WTC11 (cell line): ENCODE results near the gene COL5A1.

Experiments used
- ELF4 ChIP-seq: sonication (generic); formaldehyde crosslinking; IDR thresholded peaks from 2 replicates; pipeline ENCODE4 v1.8.1; 2022; ENCODE audit warnings: low read depth, mild to moderate bottlenecking, moderate library complexity, missing genetic modification reagents
- IRF1 ChIP-seq: sonication (generic); formaldehyde crosslinking; IDR thresholded peaks from 2 replicates; pipeline ENCODE4 v1.8.0; 2023; ENCODE audit warnings: missing genetic modification reagents
- MYBL2 ChIP-seq: sonication (generic); formaldehyde crosslinking; IDR thresholded peaks from 2 replicates; pipeline ENCODE4 v1.8.1; 2023; ENCODE audit warnings: mild to moderate bottlenecking, moderate library complexity, missing genetic modification reagents
- SP1 ChIP-seq: sonication (generic); formaldehyde crosslinking; conservative IDR thresholded peaks from 2 replicates; pipeline ENCODE4 v1.8.1; 2022; ENCODE audit warnings: missing genetic modification reagents
- TP53 ChIP-seq: sonication (generic); formaldehyde crosslinking; IDR thresholded peaks from 2 replicates; pipeline ENCODE4 v1.8.1; 2023; ENCODE audit warnings: mild to moderate bottlenecking, missing genetic modification reagents
- TF ChIP-seq, protein P1 (sequence below): fragments of 200-600 bp; IDR thresholded peaks from 2 replicates; pipeline ENCODE4 v1.8.0; 2022; ENCODE audit warnings: antibody characterized with exemption

DNA sequence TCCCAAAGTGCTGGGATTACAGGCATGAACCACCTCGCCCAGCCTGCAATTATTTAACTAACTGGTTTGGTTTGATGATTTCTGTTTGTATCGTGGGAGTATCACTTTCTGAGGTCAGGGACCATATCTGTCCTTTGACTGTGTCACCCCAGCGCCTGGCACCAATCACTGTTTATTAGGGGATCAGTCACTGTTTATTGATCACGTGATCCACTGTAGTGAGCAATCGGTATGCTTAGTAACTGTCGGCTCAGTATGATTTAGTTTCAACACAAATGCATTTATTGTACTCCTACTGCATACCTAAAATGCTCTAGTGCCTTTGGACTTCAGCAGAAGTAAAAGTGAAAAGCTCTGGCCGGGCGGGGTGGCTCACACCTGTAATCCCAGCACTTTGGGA is 54.8 kb downstream of the COL5A1 start:
- TF ChIP-seq TP53 (CRISPR knock-in tag), result no peak
- TF ChIP-seq, protein P1, sequence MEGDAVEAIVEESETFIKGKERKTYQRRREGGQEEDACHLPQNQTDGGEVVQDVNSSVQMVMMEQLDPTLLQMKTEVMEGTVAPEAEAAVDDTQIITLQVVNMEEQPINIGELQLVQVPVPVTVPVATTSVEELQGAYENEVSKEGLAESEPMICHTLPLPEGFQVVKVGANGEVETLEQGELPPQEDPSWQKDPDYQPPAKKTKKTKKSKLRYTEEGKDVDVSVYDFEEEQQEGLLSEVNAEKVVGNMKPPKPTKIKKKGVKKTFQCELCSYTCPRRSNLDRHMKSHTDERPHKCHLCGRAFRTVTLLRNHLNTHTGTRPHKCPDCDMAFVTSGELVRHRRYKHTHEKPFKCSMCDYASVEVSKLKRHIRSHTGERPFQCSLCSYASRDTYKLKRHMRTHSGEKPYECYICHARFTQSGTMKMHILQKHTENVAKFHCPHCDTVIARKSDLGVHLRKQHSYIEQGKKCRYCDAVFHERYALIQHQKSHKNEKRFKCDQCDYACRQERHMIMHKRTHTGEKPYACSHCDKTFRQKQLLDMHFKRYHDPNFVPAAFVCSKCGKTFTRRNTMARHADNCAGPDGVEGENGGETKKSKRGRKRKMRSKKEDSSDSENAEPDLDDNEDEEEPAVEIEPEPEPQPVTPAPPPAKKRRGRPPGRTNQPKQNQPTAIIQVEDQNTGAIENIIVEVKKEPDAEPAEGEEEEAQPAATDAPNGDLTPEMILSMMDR, result no peak
- TF ChIP-seq IRF1 (CRISPR knock-in tag), result no peak
- no peak for TF ChIP-seq MYBL2 (CRISPR knock-in tag)
- TF ChIP-seq ELF4 (CRISPR knock-in tag), result no peak
- no peak for TF ChIP-seq SP1 (CRISPR knock-in tag)
